Memory B cell (primary cell): ENCODE results near the gene ATP13A1.
"Not testable (repeated sequence)": the region's sequence is repeated elsewhere in the genome, so short reads cannot be mapped to it uniquely, and the experiment has no call there.

Source experiments
- ATAC-seq: fragments of 150-1000 bp; cut with Tn5 transposase; 2 replicates; pipeline ENCODE4 v1.10.0; 2021; ENCODE audit warnings: low read depth, mild to moderate bottlenecking, moderate library complexity
- DNase-seq, 2 donors: peaks; one replicate each; pipeline ENCODE4 v3.0.0; 2022; ENCODE audit warnings: low spot score in 2 of 2
- H3K27ac Mint-ChIP-seq: one replicate; pipeline ENCODE4 v1.8.0; 2022; ENCODE audit warnings: mild to moderate bottlenecking, moderate library complexity, mixed read lengths
- H3K27me3 Mint-ChIP-seq: one replicate; pipeline ENCODE4 v1.8.0; 2022; ENCODE audit warnings: mixed read lengths
- H3K36me3 Mint-ChIP-seq: one replicate; pipeline ENCODE4 v1.8.0; 2022; ENCODE audit warnings: mild to moderate bottlenecking, mixed read lengths
- H3K4me1 Mint-ChIP-seq: one replicate; pipeline ENCODE4 v1.8.0; 2022; ENCODE audit warnings: mixed read lengths
- H3K4me3 Mint-ChIP-seq: one replicate; pipeline ENCODE4 v1.8.0; 2022; ENCODE audit warnings: mild to moderate bottlenecking, moderate library complexity, mixed read lengths
- H3K9me3 Mint-ChIP-seq: one replicate; pipeline ENCODE4 v1.8.0; 2022; ENCODE audit warnings: mixed read lengths

ATP13A1 gene

GRCh38 chr19:19663256-19664120, at the start of gene ATP13A1:
TSS of gene ATP13A1 (minus strand) at chr19:19663676. CDS start at chr19:19663666, 10 bp downstream.
- H3K27me3 Mint-ChIP-seq: no peaks in the 10 kb centered on the region
- peak within 1 kb of the TSS; percentile 89 for H3K4me3 Mint-ChIP-seq
- peaks cover 21% of the 10 kb centered on the region for H3K4me1 Mint-ChIP-seq
- H3K27ac Mint-ChIP-seq: peak within 1 kb of the TSS; percentile 99
- peaks cover 10% of the 10 kb centered on the region for H3K36me3 Mint-ChIP-seq
- DNase-seq (peak; percentile 91 to 93), ATAC-seq (peak; percentile 68)
- no peaks in the 10 kb centered on the region for H3K9me3 Mint-ChIP-seq

GRCh38 chr19:19711934-19712828, 48.7 kb upstream of the ATP13A1 start:
- peaks cover 60% of the 10 kb centered on the region for H3K36me3 Mint-ChIP-seq
- DNase-seq (no peak), ATAC-seq (no peak)
- peaks cover 13% of the 10 kb centered on the region for H3K9me3 Mint-ChIP-seq
- H3K4me3 Mint-ChIP-seq: no peak overlapping the region
- H3K4me1 Mint-ChIP-seq: no peaks in the 10 kb centered on the region
- no peak overlapping the region for H3K27ac Mint-ChIP-seq
- H3K27me3 Mint-ChIP-seq: no peaks in the 10 kb centered on the region

GRCh38 chr19:19711306-19711933, 47.9 kb upstream of the ATP13A1 start:
- peaks cover 53% of the 10 kb centered on the region for H3K36me3 Mint-ChIP-seq
- no peak overlapping the region for H3K4me3 Mint-ChIP-seq
- ATAC-seq (no peak), DNase-seq (no peak)
- no peaks in the 10 kb centered on the region for H3K27me3 Mint-ChIP-seq
- no peaks in the 10 kb centered on the region for H3K4me1 Mint-ChIP-seq
- peaks cover 12% of the 10 kb centered on the region for H3K9me3 Mint-ChIP-seq
- H3K27ac Mint-ChIP-seq: no peak overlapping the region

- peaks cover 11% of the 10 kb centered on the region for H3K9me3 Mint-ChIP-seq
- H3K36me3 Mint-ChIP-seq: peaks cover 49% of the 10 kb centered on the region
- DNase-seq: no peak
- ATAC-seq: no peak
- H3K4me3 Mint-ChIP-seq: no peak overlapping the region
- no peaks in the 10 kb centered on the region for H3K4me1 Mint-ChIP-seq
- no peaks in the 10 kb centered on the region for H3K27me3 Mint-ChIP-seq
- no peak overlapping the region for H3K27ac Mint-ChIP-seq
Measured at GRCh38 chr19:19710506-19710905, 47.0 kb upstream of the ATP13A1 start.

- Mint-ChIP-seq H3K36me3 (peaks cover 23% of the 10 kb centered on the region), H3K4me3 (no peak overlapping the region), H3K27me3 (no peaks in the 10 kb centered on the region), H3K27ac (no peak overlapping the region), H3K4me1 (no peaks in the 10 kb centered on the region), H3K9me3 (peaks cover 7% of the 10 kb centered on the region)
- no peak for ATAC-seq
- no peak for DNase-seq
Measured at GRCh38 chr19:19704836-19705235, 41.4 kb upstream of the ATP13A1 start.

- not testable (repeated sequence) for ATAC-seq, DNase-seq
- peaks cover 17% of the 10 kb centered on the region for H3K36me3 Mint-ChIP-seq
Measured at GRCh38 chr19:19700493-19700892, 37.0 kb upstream of the ATP13A1 start.

GRCh38 chr19:19697589-19697988, 34.1 kb upstream of the ATP13A1 start:
- peaks cover 1% of the 10 kb centered on the region for H3K9me3 Mint-ChIP-seq

More at GRCh38 chr19:19700493-19700892, 37.0 kb upstream of the ATP13A1 start:
- H3K9me3 Mint-ChIP-seq, H3K27me3 Mint-ChIP-seq, H3K27ac Mint-ChIP-seq, H3K4me1 Mint-ChIP-seq, H3K4me3 Mint-ChIP-seq: not testable (repeated sequence)

GRCh38 chr19:19696386-19696785, 32.9 kb upstream of the ATP13A1 start:
- Mint-ChIP-seq H3K4me1 (no peaks in the 10 kb centered on the region), H3K9me3 (no peaks in the 10 kb centered on the region), H3K27ac (no peak overlapping the region), H3K36me3 (peaks cover 5% of the 10 kb centered on the region), H3K4me3 (no peak overlapping the region), H3K27me3 (no peaks in the 10 kb centered on the region)
- no peak for DNase-seq
- ATAC-seq: no peak

More at GRCh38 chr19:19697589-19697988, 34.1 kb upstream of the ATP13A1 start:
- ATAC-seq: no peak
- H3K36me3 Mint-ChIP-seq: peaks cover 7% of the 10 kb centered on the region
- H3K27ac Mint-ChIP-seq: no peak overlapping the region
- DNase-seq: no peak
- no peaks in the 10 kb centered on the region for H3K4me1 Mint-ChIP-seq
- no peaks in the 10 kb centered on the region for H3K27me3 Mint-ChIP-seq
- no peak overlapping the region for H3K4me3 Mint-ChIP-seq

- Mint-ChIP-seq H3K4me1 (no peaks in the 10 kb centered on the region), H3K36me3 (peaks cover 4% of the 10 kb centered on the region), H3K27me3 (no peaks in the 10 kb centered on the region), H3K9me3 (no peaks in the 10 kb centered on the region), H3K4me3 (no peak overlapping the region), H3K27ac (no peak overlapping the region)
- ATAC-seq (no peak), DNase-seq (no peak)
Measured at GRCh38 chr19:19691683-19692082, 28.2 kb upstream of the ATP13A1 start.

GRCh38 chr19:19689023-19689422, 25.5 kb upstream of the ATP13A1 start:
- H3K4me3 Mint-ChIP-seq, H3K4me1 Mint-ChIP-seq, DNase-seq, ATAC-seq, H3K9me3 Mint-ChIP-seq, H3K27me3 Mint-ChIP-seq, H3K27ac Mint-ChIP-seq: not testable (repeated sequence)
- peaks cover 11% of the 10 kb centered on the region for H3K36me3 Mint-ChIP-seq

GRCh38 chr19:19687090-19687489, 23.6 kb upstream of the ATP13A1 start:
- H3K27me3 Mint-ChIP-seq: no peaks in the 10 kb centered on the region
- no peak for DNase-seq
- ATAC-seq: no peak
- H3K9me3 Mint-ChIP-seq: peaks cover 8% of the 10 kb centered on the region
- H3K36me3 Mint-ChIP-seq: peaks cover 24% of the 10 kb centered on the region
- no peaks in the 10 kb centered on the region for H3K4me1 Mint-ChIP-seq
- H3K4me3 Mint-ChIP-seq: no peak overlapping the region
- no peak overlapping the region for H3K27ac Mint-ChIP-seq

GRCh38 chr19:19686580-19686979, 23.1 kb upstream of the ATP13A1 start:
- DNase-seq (no peak), ATAC-seq (no peak)
- no peak overlapping the region for H3K27ac Mint-ChIP-seq
- H3K4me1 Mint-ChIP-seq: no peaks in the 10 kb centered on the region
- no peaks in the 10 kb centered on the region for H3K27me3 Mint-ChIP-seq
- peaks cover 8% of the 10 kb centered on the region for H3K9me3 Mint-ChIP-seq
- peaks cover 24% of the 10 kb centered on the region for H3K36me3 Mint-ChIP-seq
- no peak overlapping the region for H3K4me3 Mint-ChIP-seq

GRCh38 chr19:19686119-19686518, 22.6 kb upstream of the ATP13A1 start:
- not testable (repeated sequence) for ATAC-seq, H3K4me3 Mint-ChIP-seq, H3K4me1 Mint-ChIP-seq, H3K9me3 Mint-ChIP-seq, H3K27me3 Mint-ChIP-seq, H3K27ac Mint-ChIP-seq, DNase-seq
- peaks cover 28% of the 10 kb centered on the region for H3K36me3 Mint-ChIP-seq
